Measurements from ENCODE around the gene SORL1-AS1.
A peak's percentile ranks its signal among the peaks of the same experiment; 100 is the strongest.
"Not testable (repeated sequence)": the region's sequence is repeated elsewhere in the genome, so short reads cannot be mapped to it uniquely, and the experiment has no call there.

The SORL1-AS1 gene

DNA sequence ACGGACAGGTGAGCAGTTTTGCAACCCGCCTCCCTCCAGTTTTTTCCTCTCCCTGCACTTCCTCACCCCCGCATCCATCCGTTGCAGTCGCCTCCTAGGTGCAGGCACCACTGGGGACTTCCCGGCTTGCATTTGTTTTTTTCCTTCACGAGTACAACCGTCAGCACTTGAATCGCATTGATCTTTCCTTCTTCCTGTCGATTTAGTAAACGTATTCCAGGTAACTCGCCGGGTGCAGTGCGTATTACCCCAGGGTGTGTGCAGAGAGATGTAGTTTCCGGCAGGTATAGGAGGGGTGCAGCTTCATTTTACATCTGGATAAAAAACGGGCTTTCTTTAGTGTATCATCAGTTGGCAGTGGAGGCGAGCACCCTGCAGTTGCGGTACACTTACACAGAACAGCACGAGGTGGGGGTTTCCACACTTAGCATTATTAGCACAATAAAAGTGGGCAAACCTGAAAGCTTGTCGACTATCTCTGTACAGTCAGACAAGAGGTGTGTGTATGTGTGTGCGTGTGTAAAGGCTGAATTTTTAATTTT, at the start of gene SORL1-AS1:
Gene SORL1-AS1, minus strand, starts transcription at position 359 of the 542 bp plus-strand sequence.
- DNase-seq (ENCODE audit: missing footprints) (no peak), ATAC-seq (peak; percentile 7)
- intact Hi-C loops (cut with DNase I) = loop anchor here (1.0 to 2.0 kb wide), 3 partner anchors 64 to 133 kb away; no protein-coding TSS in a partner anchor

DNA sequence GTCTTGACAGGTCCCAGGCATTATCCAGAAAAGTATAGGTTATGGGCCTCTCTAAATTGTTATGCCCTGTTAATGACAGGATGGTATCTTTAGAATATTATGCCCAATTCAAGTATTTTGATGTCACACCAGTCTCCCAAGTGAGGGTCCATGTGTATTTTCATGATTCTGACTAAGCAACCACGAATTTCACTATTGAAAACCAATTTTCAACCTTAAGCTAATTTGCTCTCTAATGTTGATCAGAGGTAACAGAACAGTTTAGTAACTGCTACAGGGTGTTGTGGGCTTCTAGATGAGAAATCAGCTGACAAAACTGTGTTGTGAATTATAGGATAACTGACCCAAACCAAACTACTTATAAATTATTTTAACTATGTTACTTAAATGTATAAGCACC, 48.0 kb upstream of the SORL1-AS1 start:
- DNase-seq (ENCODE audit: missing footprints) = no peak
- ATAC-seq = no peak
- intact Hi-C loops (cut with DNase I) = no loop called here

DNA sequence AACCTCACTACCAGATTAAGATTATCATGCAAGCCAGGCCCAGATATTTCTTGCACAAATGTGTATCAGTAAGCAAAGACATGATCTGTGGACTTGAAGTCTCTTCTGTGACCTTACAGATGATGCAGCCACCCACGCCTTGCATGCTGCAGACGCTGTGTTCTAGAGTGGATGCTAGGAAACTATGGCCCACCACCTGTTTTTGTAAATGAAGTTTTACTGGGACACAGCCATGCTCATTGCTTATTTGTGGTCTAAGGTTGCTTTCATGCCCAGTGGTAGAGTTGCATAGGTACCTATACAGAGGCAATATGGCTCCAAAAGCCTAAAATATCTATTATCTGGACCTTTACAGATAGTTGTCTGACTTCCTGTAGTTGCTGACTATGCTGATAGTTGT, 47.5 kb upstream of the SORL1-AS1 start:
- DNase-seq (ENCODE audit: missing footprints) (no peak), ATAC-seq (no peak)
- intact Hi-C loops (cut with DNase I) = no loop called here

DNA sequence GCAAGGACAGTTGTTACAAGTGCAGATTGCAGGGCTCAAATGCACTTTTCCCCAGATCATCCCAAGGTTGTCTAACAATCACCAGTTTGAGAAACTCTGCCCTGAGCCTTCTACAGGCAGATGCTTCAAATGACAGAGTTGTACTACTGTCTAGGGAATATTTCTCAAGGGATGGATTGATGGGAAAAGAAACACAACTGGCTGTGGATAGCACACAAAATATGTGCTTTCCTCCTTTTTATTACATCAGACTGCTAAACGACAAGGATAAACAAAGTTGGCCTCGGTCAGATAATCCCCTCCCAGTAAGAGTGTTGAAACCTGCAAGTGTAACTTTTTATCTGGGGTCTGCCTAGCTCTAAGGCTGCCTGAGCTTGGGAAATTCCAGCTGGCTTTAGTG, 46.6 kb upstream of the SORL1-AS1 start:
- intact Hi-C loops (cut with DNase I) = no loop called here
- ATAC-seq (no peak), DNase-seq (ENCODE audit: missing footprints) (no peak)

DNA sequence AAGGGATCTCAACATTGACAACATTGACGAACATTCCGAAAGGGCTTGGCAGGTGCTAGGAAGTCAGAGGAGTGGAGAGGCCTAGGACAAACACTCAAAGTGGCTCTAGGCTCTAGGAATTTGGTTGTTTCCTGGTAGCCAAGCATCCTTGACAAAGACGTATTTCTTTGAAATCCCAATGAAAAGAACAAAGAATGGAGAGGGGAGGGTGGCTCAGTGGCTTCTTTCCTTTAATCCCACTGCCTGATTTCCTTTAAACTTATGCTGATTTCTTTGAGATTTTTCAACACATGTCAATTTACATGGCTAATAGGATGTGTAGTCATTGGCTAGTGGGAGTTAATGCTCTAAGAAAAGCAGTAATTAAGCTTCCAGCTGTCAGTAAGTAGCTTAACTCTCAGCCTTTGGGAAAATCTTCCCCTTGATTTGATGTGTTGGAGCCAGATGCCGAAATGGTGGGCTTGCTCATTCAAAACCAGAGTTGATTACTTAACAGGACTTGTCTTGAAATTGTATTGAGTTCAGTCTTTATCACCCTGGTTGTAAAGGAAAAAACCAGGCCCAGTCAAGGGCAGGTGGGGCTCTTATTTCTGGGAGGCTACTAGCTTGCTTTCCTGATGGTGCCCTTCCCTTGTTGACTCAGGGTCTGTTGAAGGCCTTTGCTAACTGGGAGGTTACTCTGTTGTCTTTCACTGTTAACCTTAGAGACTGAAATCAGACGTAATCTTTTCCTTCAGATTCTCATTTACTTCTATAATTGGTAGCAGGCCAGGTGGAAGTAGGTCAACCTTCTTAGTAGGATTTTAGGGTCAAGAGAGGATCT, 44.6 kb upstream of the SORL1-AS1 start:
- intact Hi-C loops (cut with DNase I) = no loop called here
- ATAC-seq (no peak), DNase-seq (ENCODE audit: missing footprints) (no peak)

DNA sequence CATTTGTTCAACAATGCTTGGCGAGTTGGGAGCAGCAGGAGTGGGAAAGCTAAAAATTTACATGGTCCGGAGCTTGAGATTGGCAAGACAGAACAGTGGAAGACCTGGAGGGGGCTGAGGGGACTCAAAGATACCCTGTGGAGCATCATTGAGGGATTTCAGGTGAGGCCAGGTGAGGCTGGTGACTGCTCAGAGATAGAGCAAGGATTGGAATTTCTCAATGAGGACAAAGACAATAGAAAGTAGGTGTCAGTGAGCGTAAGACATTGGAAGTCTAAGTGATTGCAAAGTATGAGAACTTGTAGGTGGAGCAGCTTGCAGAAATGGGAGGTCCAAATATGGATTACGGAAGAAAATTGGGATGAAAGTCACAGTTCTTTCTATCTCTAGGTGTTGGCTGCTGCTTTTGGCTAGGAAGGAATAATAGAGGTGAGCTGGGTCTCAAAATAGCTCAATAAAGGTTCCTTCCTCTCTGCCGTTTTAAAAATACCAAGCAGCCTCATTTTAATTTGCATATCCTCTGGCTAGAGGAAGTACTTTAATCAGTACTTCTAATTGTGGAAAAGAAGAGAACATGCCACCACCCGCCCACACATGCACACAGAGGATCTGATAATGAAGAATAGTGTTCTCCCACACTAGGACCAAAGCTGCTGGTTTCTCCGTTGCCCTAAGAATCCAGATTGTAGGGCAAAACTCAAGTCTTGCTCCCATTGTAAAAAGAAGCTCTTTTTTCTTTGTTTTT, 41.8 kb upstream of the SORL1-AS1 start:
- intact Hi-C loops (cut with DNase I) = no loop called here
- ATAC-seq (no peak), DNase-seq (ENCODE audit: missing footprints) (no peak)

DNA sequence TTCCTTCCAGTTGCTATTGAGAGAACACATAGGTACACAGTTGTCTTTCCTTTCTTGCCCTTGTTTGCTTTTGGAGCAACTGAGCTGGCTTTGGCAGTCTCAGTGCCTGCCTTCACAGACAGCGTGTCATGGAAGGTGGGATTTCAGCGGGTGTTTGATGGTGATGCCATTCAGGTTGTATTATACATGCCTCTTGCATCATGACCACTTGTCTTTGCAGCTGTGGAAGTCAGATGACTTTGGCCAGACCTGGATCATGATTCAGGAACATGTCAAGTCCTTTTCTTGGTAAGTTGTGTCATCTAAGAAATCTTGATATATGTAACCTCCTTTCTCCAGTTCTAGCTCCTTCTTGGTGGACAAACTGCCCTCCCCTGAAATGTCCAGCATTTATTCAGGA, 37.1 kb upstream of the SORL1-AS1 start:
- no peak for ATAC-seq
- intact Hi-C loops (cut with DNase I) = no loop called here
- DNase-seq (ENCODE audit: missing footprints) = no peak

DNA sequence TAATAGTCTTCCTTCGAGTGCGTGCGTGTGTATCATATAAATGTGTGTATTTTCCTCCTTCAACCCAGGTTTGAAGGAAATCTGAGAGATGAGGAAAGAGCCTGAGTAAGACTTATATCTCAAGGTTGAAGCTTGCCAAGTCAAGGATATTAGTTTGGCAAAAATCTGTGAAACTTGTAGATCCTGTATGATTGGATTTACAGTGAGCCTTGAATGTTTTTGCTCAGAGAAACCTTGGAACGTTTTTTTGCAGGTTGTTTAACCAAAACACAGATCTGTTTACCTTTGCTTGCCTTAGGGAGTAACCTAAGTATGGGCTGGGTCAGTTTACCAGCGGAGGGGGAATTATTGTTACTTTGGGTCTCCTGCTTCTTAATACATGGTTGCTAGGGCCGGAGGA, 35.9 kb upstream of the SORL1-AS1 start:
- no peak for ATAC-seq
- DNase-seq (ENCODE audit: missing footprints) = no peak
- intact Hi-C loops (cut with DNase I) = no loop called here

DNA sequence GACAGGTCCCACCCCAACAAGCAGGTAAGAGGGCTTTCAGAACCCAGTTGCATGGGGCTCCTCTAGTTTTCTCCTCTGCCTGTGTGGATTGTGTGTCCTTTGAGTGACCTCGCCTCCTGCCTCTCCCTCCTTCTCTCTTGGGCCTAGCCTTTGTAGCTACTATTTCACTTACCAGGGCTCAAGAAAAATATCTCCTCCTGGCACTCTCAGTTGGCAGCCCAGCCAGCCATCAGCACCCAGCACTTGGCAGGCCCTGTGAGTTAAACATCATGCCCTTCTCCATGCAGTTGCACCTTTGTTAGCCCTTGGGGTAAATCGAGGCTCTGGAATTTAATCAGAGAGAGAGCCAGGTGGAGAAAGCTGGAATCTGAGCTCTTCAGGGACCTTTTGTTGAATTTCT, 35.4 kb upstream of the SORL1-AS1 start:
- intact Hi-C loops (cut with DNase I) = no loop called here
- DNase-seq (ENCODE audit: missing footprints) (no peak), ATAC-seq (no peak)

DNA sequence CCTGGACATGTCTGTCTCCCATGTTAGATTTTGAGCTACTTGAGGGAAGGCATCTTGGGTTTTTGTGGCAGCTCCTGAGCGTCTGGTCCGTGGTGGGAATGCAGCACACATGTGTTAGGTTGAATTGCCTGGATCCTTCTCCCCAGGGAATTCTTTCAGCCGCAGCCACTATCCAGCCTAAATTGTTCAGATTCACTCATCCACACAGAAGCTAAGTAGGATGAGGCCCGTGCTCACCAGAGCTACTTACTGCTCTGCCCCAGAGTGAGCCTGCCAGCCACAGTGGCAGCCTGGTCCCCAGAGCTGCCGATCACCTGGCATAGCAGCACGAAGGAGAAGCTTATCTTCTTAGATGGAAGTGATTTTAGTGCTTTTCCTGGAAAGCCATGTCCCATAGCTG, 34.4 kb upstream of the SORL1-AS1 start:
- DNase-seq (ENCODE audit: missing footprints) = no peak
- no peak for ATAC-seq
- intact Hi-C loops (cut with DNase I) = no loop called here

DNA sequence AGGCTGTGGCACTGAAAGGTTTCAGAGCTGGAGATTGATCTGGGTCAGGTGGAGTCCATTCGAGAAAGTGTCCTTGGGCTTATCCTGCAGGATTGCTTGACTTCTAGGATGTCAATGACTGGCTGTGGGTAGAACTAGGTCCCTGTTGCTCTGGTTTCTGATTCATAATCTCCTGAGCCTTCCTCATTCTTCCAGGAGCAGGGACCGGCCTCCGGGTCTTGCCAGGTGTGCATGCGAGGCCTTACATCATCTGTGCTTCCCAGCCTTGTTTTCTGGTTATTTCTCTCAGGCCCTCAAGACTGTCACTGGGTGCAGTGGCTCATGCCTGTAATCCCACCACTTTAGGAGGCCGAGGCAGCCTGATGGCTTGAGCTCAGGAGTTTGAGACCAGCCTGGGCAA, 33.3 kb upstream of the SORL1-AS1 start:
- ATAC-seq (no peak), DNase-seq (ENCODE audit: missing footprints) (no peak)
- intact Hi-C loops (cut with DNase I) = no loop called here

DNA sequence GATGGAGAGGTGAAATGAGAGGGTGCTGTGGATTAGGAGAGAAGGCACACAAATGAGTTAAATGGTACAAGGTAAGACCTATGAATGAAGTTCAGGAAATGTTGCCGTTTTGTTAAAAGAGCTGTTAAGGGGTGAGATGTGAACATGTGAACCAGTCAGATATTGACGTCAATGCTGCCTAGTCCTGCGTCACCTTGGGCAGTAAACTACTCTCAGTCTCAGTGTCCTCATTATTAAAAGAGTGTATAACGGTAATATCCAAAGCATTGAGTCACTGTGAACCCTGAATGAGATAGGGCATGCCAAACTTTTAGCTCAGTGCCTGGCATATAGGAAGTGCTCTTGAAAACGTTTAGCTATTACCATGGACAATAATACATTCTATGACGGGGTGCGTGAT, 32.4 kb upstream of the SORL1-AS1 start:
- no peak for ATAC-seq
- DNase-seq (ENCODE audit: missing footprints) = no peak
- intact Hi-C loops (cut with DNase I) = no loop called here

DNA sequence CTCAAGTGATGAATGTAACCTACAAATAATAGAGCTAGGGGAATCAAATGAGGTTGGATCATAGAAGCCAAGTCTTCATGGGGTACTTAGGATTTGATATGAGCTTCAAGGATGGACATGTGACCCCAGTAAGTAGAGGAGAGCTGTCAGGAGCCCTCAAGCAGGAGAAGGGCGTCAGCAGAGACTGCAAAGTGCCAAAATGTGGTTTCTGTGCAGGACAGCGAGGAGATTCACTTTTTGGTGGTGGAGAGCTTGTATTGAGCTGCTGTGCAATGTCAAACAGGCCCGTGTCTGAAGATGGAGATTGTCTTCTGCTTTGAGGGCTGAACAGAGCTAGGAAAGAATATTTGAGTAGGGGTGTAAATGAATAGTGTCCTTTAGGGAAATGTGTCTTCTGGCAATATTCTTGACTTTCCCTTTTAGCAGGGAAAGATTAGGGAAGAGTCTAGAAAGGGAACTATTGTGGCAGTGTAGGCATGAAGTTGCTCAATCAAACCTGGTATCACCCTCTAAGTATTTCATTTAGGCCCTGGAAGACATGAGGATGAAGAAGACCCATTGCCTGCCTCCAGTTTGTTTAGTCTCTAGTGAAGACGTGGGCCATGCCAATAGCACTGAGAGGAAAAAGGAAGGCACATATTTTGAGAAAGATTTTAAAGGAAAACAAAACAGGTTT, 31.2 kb upstream of the SORL1-AS1 start:
- ATAC-seq = no peak
- intact Hi-C loops (cut with DNase I) = no loop called here

DNA sequence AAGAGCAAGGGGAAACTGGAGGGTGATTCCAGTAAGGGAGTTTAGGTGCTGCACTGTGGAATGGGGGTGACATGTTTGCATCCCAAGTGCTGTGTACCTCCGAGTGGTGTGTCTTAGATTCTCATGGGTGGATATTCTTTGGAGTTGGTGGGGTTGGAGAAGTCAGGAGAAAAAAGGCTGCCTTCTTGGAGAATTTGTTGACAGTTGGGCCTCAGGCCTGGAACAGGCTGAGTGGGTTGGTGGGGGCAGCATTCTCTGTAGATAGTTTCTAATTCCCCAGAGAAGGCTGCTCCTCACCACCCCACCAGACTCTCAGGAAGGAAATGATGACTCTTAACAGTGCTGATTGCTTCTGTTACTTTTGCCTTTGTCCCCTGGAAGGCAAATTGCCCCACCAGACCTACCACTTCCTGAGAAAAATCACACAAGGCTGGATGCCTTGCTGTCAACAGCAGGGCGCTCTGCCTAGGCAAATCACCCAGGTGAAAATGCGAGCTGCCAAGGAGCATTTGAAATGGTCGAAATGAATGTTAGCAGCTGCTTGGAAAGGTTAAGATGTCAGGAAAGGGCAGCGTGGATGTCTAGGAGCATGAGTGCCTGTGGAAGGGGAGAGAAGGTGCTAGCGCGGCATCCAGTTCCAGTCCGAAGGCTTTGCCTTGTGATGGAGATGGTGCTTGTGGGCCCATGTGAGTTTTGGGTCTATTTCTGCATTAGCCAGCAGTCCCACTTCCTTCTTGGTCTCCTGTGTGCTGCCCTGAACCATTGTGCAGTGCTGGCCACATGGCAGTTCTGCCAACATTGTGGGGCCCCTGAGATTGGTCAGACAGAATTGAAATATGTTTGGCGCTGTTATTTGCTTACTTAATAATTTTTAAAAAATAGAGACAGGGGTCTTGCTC, 29.7 kb upstream of the SORL1-AS1 start:
- ATAC-seq (no peak), DNase-seq (ENCODE audit: missing footprints) (no peak)
- intact Hi-C loops (cut with DNase I) = no loop called here

More for the DNA sequence above, 31.2 kb upstream of the SORL1-AS1 start:
- no peak for DNase-seq (ENCODE audit: missing footprints)

DNA sequence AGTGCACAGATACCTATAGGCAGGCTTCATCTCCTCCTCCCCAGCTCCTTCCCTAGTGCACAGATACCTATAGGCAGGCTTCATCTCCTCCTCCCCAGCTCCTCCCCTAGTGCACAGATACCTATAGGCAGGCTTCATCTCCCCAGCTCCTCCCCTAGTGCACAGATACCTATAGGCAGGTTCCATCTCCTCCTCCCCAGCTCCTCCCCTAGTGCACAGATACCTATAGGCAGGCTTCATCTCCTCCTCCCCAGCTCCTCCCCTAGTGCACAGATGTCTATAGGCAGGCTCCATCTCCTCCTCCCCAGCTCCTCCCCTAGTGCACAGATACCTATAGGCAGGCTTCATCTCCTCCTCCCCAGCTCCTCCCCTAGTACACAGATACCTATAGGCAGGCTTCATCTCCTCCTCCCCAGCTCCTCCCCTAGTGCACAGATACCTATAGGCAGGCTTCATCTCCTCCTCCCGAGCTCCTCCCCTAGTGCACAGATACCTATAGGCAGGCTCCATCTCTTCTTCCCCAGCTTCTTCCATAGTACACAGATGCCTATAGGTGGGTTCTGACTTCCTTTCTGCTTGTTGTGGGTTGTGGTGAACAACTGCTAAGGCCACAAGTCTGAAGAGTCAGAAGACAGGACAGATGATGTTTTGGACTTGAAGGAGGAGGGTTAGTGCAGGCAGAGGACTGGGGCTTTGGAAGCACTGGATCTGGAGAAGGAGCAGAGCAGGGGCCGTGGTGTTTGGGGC, 28.9 kb upstream of the SORL1-AS1 start:
- ATAC-seq; intact Hi-C loops (cut with DNase I): not testable (repeated sequence)

DNA sequence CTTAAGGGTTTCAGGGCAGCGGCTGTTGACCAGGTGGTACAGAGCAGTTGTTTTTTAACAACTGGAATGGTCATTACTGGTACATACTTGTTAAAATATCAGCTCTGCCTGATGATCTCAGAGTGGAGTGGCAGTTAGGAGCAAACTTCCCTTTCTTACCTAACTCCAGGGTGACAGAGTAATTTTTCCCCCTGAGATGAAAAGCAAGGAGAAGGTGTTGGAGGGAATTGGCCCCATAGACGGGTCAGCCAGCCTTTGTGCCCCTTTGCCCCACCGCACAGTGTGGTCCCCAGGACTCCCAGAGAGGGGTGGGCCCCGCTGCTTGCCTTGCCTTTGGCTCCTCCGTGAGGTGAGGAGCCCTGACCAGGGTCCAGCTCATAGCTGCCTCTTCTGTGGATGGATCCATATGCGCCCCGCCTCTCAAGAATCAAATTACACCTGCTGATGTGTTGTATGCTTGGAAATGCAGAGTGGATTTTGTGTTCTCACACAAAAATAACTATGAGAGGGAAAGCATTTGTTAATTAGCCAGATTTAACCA, 27.0 kb upstream of the SORL1-AS1 start:
- intact Hi-C loops (cut with DNase I) = no loop called here
- no peak for ATAC-seq

More for the DNA sequence above, 28.9 kb upstream of the SORL1-AS1 start:
- not testable (repeated sequence) for DNase-seq (ENCODE audit: missing footprints)

DNA sequence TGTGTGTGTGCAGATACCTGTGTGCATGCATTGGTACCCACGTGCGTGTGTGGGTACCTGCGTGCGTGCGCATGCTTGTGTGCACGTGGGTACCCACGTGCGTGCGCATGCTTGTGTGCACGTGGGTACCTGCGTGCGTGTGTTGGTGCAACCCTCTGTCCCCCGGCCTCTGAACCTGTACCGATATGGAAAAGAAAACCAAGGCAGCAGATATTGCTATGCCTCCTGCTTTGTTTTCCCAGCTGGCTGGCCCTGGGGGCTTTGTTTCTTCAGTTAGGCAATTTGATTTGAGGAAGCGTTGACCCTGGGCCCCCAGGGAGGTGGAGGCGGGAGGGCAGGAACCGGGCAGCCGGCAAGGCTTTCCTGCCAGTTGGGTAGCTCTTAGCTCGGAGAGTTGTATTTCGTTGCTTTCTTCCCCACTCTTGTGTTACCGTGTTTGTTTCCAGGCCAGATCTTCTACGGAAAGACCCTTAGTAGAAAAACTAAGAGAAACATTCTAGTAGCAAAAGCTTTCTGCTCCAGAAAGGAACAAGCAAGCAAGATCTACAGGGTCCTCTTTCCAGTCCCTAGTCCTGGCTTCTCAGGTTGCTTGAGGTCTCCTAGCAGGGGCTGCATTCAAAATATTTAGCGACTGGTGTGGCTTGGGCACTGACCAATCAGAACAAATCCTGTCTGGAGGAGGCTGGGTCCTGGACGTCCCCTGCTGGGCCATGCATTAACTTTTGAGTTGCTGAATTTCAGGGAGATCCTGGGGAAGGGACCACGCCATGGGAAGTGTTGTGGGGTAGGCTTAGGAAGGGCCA, 26.3 kb upstream of the SORL1-AS1 start:
- intact Hi-C loops (cut with DNase I) = no loop called here
- DNase-seq (ENCODE audit: missing footprints) (no peak), ATAC-seq (no peak)

More for the DNA sequence above, 27.0 kb upstream of the SORL1-AS1 start:
- no peak for DNase-seq (ENCODE audit: missing footprints)
